HUES6 (cell line): ENCODE measurements around the gene TOMM40L.

Experiments used
- H3K27ac ChIP-seq: 2 replicates; pipeline ENCODE4 v1.7.0; 2013; ENCODE audit warnings: low read depth, mild to moderate bottlenecking, low read length, inconsistent platforms
- H3K27me3 ChIP-seq: 2 replicates; pipeline ENCODE4 v1.6.1; 2013; ENCODE audit warnings: low read length; ENCODE audit not compliant: control insufficient read depth, insufficient read depth
- H3K36me3 ChIP-seq: 2 replicates; pipeline ENCODE4 v1.6.1; 2013; ENCODE audit warnings: low read length; ENCODE audit not compliant: control insufficient read depth, insufficient read depth
- H3K4me1 ChIP-seq: 2 replicates; pipeline ENCODE4 v1.6.1; 2013; ENCODE audit warnings: low read length; ENCODE audit not compliant: control insufficient read depth, insufficient read depth
- H3K4me3 ChIP-seq: 2 replicates; pipeline ENCODE4 v1.5.1; 2013; ENCODE audit warnings: low read depth, low read length
- H3K9ac ChIP-seq: one replicate; pipeline ENCODE4 v1.6.1; 2013; ENCODE audit warnings: mild to moderate bottlenecking, low read length
- H3K9me3 ChIP-seq: 2 replicates; pipeline ENCODE4 v1.6.1; 2013; ENCODE audit warnings: low read depth, low read length; ENCODE audit not compliant: control insufficient read depth, insufficient read depth

The TOMM40L gene

GRCh38 chr1:161259765-161260164 lies 33.9 kb downstream of the TOMM40L start:
- H3K36me3 ChIP-seq = no peaks in the 10 kb centered on the region
- no peak overlapping the region for H3K27ac ChIP-seq
- no peak overlapping the region for H3K9ac ChIP-seq
- H3K4me1 ChIP-seq = peaks cover 7% of the 10 kb centered on the region; the same call in 1 of the 2 replicates
- H3K9me3 ChIP-seq = peaks cover 17% of the 10 kb centered on the region
- no peak overlapping the region for H3K4me3 ChIP-seq
- H3K27me3 ChIP-seq = peaks cover 44% of the 10 kb centered on the region

DNA sequence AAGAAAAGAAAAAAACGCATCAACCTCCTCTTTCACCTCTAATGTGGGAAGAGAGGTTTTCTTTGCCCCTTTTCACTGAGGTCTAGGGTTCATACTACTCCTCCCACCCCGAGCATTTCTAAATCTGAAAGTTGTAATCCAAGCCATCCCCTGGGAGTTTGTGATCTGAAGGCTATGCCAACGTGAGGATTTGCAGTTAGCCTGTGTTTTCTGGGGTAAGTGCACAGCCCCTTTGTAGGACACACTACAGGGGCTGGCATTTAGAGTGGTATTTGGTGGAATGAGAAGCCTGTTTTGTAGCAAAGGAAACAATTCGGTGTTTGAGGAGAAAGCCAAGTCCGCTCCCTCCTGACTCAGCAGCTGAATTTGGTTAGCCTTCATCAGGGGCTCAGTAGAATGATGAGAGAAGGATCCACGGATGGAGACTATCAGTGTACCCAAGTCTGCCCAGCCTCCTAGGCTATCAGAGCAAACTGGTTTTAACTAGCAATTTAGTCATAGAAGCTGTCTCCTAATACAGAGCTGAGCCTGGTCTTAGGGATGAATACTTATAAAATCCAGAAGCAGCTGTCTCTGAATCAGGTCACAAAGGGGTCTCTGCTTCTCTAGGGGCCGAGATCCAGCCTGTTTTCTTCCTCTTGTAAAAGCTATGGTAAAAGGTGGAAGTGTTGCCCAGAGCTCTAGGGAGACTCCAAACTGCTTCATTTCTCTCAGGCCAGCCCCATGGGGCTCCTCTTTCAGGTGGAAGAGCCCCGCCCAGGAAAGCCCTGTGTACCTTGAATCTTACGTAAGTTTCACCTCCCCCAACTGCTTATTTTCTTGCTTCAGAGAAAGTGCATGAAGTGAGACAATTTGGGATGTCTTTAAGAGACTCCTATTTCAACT lies 34.8 kb downstream of the TOMM40L start:
- Histone ChIP-seq H3K9ac (no peak overlapping the region), H3K27me3 (peaks cover 44% of the 10 kb centered on the region), H3K4me3 (no peak overlapping the region), H3K4me1 (peaks cover 7% of the 10 kb centered on the region; the same call in 1 of the 2 replicates), H3K27ac (no peak overlapping the region), H3K9me3 (peaks cover 17% of the 10 kb centered on the region), H3K36me3 (no peaks in the 10 kb centered on the region)

GRCh38 chr1:161261261-161262235 lies 35.7 kb downstream of the TOMM40L start:
- no peak overlapping the region for H3K4me3 ChIP-seq
- peaks cover 44% of the 10 kb centered on the region for H3K27me3 ChIP-seq
- no peak overlapping the region for H3K9ac ChIP-seq

DNA sequence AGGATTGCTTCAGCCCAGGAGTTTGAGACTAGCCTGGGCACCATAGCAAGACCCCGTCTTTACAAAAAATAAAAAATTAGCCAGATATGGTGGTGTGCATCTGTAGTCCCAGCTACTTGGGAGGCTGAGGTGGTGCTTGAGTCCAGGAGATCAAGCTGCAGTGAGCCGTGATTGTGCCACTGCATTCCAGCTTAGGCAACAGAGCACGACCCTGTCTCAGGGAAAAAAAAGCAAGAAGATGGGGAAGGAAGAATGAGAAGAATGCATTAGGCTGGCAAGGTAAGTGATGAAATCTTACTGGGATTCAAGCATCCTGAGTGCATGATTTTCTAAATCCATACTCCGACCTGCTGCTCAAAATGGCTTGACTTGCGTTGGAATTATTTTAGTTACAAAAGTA lies 39.4 kb downstream of the TOMM40L start:
- no peaks in the 10 kb centered on the region for H3K9me3 ChIP-seq
- H3K4me1 ChIP-seq = peaks cover 18% of the 10 kb centered on the region
- no peaks in the 10 kb centered on the region for H3K36me3 ChIP-seq
- H3K9ac ChIP-seq = no peak overlapping the region
- H3K4me3 ChIP-seq = no peak overlapping the region
- H3K27me3 ChIP-seq = peaks cover 17% of the 10 kb centered on the region
- no peak overlapping the region for H3K27ac ChIP-seq

More at GRCh38 chr1:161261261-161262235, 35.7 kb downstream of the TOMM40L start:
- peaks cover 13% of the 10 kb centered on the region for H3K9me3 ChIP-seq
- H3K4me1 ChIP-seq = peaks cover 12% of the 10 kb centered on the region
- H3K27ac ChIP-seq = no peak overlapping the region
- no peaks in the 10 kb centered on the region for H3K36me3 ChIP-seq

GRCh38 chr1:161266202-161266601 lies 40.3 kb downstream of the TOMM40L start:
- Histone ChIP-seq H3K27ac (no peak overlapping the region), H3K27me3 (peaks cover 8% of the 10 kb centered on the region), H3K36me3 (no peaks in the 10 kb centered on the region), H3K9me3 (no peaks in the 10 kb centered on the region), H3K9ac (no peak overlapping the region), H3K4me3 (no peak overlapping the region), H3K4me1 (peaks cover 12% of the 10 kb centered on the region)

GRCh38 chr1:161266836-161267235 lies 41.0 kb downstream of the TOMM40L start:
- Histone ChIP-seq H3K36me3 (no peaks in the 10 kb centered on the region), H3K4me3 (no peak overlapping the region), H3K9ac (no peak overlapping the region)

GRCh38 chr1:161267321-161267720 lies 41.5 kb downstream of the TOMM40L start:
- no peaks in the 10 kb centered on the region for H3K36me3 ChIP-seq
- no peak overlapping the region for H3K9ac ChIP-seq

More at GRCh38 chr1:161266836-161267235, 41.0 kb downstream of the TOMM40L start:
- Histone ChIP-seq H3K27me3 (peaks cover 2% of the 10 kb centered on the region), H3K27ac (no peak overlapping the region), H3K9me3 (no peaks in the 10 kb centered on the region), H3K4me1 (peaks cover 11% of the 10 kb centered on the region)

GRCh38 chr1:161273402-161273801 lies 47.5 kb downstream of the TOMM40L start:
- Histone ChIP-seq H3K9me3 (no peaks in the 10 kb centered on the region), H3K27me3 (peaks cover 6% of the 10 kb centered on the region; the same call in 1 of the 2 replicates), H3K27ac (no peak overlapping the region), H3K4me3 (no peak overlapping the region), H3K36me3 (no peaks in the 10 kb centered on the region), H3K4me1 (no peaks in the 10 kb centered on the region), H3K9ac (no peak overlapping the region)

More at GRCh38 chr1:161267321-161267720, 41.5 kb downstream of the TOMM40L start:
- H3K27me3 ChIP-seq = no peaks in the 10 kb centered on the region
- no peak overlapping the region for H3K27ac ChIP-seq
- no peaks in the 10 kb centered on the region for H3K9me3 ChIP-seq
- H3K4me3 ChIP-seq = no peak overlapping the region
- peaks cover 11% of the 10 kb centered on the region for H3K4me1 ChIP-seq

DNA sequence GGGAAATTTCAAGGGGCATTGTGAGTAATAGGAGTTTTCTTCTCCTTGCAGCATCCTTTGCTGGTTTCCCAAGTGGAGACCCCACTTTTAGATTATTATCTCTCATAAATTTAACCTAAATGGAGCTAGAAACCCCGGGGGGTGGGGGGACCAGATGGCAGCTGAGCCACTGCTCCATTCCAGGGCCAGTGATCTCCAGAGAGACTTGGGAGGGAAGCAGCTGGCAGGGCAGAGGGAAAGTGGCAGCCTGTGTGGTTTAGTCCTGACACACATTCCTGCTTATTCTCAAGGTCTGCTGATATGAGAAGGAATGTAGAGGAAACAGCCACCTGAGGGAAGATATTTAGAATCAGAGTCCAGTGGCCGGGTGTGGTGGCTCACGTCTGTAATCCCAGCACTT lies 49.0 kb downstream of the TOMM40L start:
- Histone ChIP-seq H3K9ac (no peak overlapping the region), H3K9me3 (no peaks in the 10 kb centered on the region), H3K27me3 (peaks cover 6% of the 10 kb centered on the region; the same call in 1 of the 2 replicates), H3K4me3 (no peak overlapping the region), H3K36me3 (no peaks in the 10 kb centered on the region), H3K27ac (no peak overlapping the region), H3K4me1 (no peaks in the 10 kb centered on the region)
